GM12878 (cell line): Measurements from ENCODE around the gene SIK3.

Source experiments
- BCL11A ChIP-seq: IDR thresholded peaks from 2 replicates; pipeline ENCODE4 v1.6.1; 2011; ENCODE audit warnings: low read depth, low read length
- CTCF ChIP-seq, 3 experiments: IDR thresholded peaks in 2 of 3; conservative IDR thresholded peaks in 1 of 3; 2 replicates each; pipeline ENCODE4 v1.5.1; 2011; ENCODE audit warnings: low read depth in 3 of 3, low read length in 3 of 3, mild to moderate bottlenecking in 3 of 3, control low read depth in 2 of 3, moderate library complexity in 2 of 3, inconsistent platforms in 1 of 3, mixed read lengths in 1 of 3; ENCODE audit not compliant: control insufficient read depth in 2 of 3, insufficient read depth in 1 of 3; ENCODE audit errors: extremely low read depth in 1 of 3
- TF ChIP-seq, protein P1 (sequence below): fragments of 450-650 bp; conservative IDR thresholded peaks from 2 replicates; pipeline ENCODE4 v1.6.1; 2017; ENCODE audit warnings: mild to moderate bottlenecking, moderate library complexity

- no peak for TF ChIP-seq CTCF (IDR thresholded peaks at IDR 0.05 in 2 of 3, conservative IDR thresholded peaks at IDR 0.05 in 1 of 3; ENCODE audit: control insufficient read depth in 2 of 3, extremely low read depth in 1 of 3, insufficient read depth in 1 of 3, low read depth in 3 of 3, low read length in 3 of 3)
- TF ChIP-seq, protein P1, sequence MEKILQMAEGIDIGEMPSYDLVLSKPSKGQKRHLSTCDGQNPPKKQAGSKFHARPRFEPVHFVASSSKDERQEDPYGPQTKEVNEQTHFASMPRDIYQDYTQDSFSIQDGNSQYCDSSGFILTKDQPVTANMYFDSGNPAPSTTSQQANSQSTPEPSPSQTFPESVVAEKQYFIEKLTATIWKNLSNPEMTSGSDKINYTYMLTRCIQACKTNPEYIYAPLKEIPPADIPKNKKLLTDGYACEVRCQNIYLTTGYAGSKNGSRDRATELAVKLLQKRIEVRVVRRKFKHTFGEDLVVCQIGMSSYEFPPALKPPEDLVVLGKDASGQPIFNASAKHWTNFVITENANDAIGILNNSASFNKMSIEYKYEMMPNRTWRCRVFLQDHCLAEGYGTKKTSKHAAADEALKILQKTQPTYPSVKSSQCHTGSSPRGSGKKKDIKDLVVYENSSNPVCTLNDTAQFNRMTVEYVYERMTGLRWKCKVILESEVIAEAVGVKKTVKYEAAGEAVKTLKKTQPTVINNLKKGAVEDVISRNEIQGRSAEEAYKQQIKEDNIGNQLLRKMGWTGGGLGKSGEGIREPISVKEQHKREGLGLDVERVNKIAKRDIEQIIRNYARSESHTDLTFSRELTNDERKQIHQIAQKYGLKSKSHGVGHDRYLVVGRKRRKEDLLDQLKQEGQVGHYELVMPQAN, result no peak
- TF ChIP-seq BCL11A, result no peak
Observed at GRCh38 chr11:116849486-116849885, 248.7 kb downstream of the SIK3 start.
